Fibroblast of lung (primary cell): ENCODE measurements around the gene RNF152. TPM values are rescaled to one million over a fixed set of nuclear protein-coding genes. Genes with fewer than 3 reads are reported as not detected.
"Not testable (repeated sequence)": the region's sequence is repeated elsewhere in the genome, so short reads cannot be mapped to it uniquely, and the experiment has no call there.

Source experiments
- DNase-seq, 2 donors: peaks; one replicate each; pipeline versions ENCODE4 v3.0.0 to v3.0.0-alpha.2; 2010; ENCODE audit warnings: low read depth in 2 of 2
- H2AFZ ChIP-seq: 2 replicates; pipeline ENCODE4 v1.5.1; 2012; ENCODE audit warnings: low read length, control low read depth, inconsistent platforms
- H3K27ac ChIP-seq: 2 replicates; pipeline ENCODE4 v1.5.1; 2011; ENCODE audit warnings: low read length, control low read depth; ENCODE audit not compliant: insufficient read depth
- H3K27me3 ChIP-seq: 2 replicates; pipeline ENCODE4 v1.5.1; 2011; ENCODE audit warnings: mild to moderate bottlenecking, low read length; ENCODE audit not compliant: control insufficient read depth, insufficient read depth
- H3K36me3 ChIP-seq: 2 replicates; pipeline ENCODE4 v1.5.1; 2011; ENCODE audit warnings: low read length; ENCODE audit not compliant: control insufficient read depth, insufficient read depth
- H3K4me1 ChIP-seq: 2 replicates; pipeline ENCODE4 v1.5.1; 2011; ENCODE audit warnings: low read length; ENCODE audit not compliant: control insufficient read depth, insufficient read depth; ENCODE audit errors: extremely low read depth
- H3K4me2 ChIP-seq: 2 replicates; pipeline ENCODE4 v1.5.1; 2011; ENCODE audit warnings: low read length, control low read depth; ENCODE audit not compliant: insufficient read depth; ENCODE audit errors: extremely low read depth
- H3K4me3 ChIP-seq, 4 experiments: fragments of 200-600 bp in 1 of 4; sonication (generic) in 1 of 4; replicated peaks in 1 of 4; 2 replicates each; pipeline ENCODE4 v1.5.1; 2011 to 2016; ENCODE audit warnings: low read length in 4 of 4, low read depth in 3 of 4, mild to moderate bottlenecking in 3 of 4, control low read depth in 2 of 4, inconsistent platforms in 1 of 4, mixed read lengths in 1 of 4; ENCODE audit not compliant: insufficient read depth in 1 of 4; ENCODE audit errors: control extremely low read depth in 1 of 4
- H3K79me2 ChIP-seq: 2 replicates; pipeline ENCODE4 v1.5.1; 2012; ENCODE audit warnings: mild to moderate bottlenecking, low read length, inconsistent platforms; ENCODE audit not compliant: control insufficient read depth, insufficient read depth
- H3K9ac ChIP-seq: 2 replicates; pipeline ENCODE4 v1.5.1; 2011; ENCODE audit warnings: mild to moderate bottlenecking, low read length, control low read depth; ENCODE audit not compliant: insufficient read depth
- H3K9me3 ChIP-seq: 2 replicates; pipeline ENCODE4 v1.5.1; 2012; ENCODE audit warnings: low read depth, low read length; ENCODE audit not compliant: control insufficient read depth, insufficient read depth
- H4K20me1 ChIP-seq: 2 replicates; pipeline ENCODE4 v1.5.1; 2011; ENCODE audit warnings: low read length; ENCODE audit not compliant: control insufficient read depth, insufficient read depth; ENCODE audit errors: extremely low read depth
- CTCF ChIP-seq, 2 donors: IDR thresholded peaks in 1 of 2; conservative IDR thresholded peaks in 1 of 2; 1 replicate in 1 of 2; 2 replicates in 1 of 2; pipeline ENCODE4 v1.5.1; 2011 to 2012; ENCODE audit warnings: low read length in 2 of 2, control low read depth in 1 of 2, inconsistent platforms in 1 of 2, low read depth in 1 of 2, mild to moderate bottlenecking in 1 of 2
- EZH2 ChIP-seq: IDR thresholded peaks from 2 replicates; pipeline ENCODE4 v1.5.1; 2012; ENCODE audit warnings: low read length, control low read depth, mild to moderate bottlenecking; ENCODE audit errors: missing control alignments
- polyA plus RNA-seq, 2 donors: library from polyadenylated mRNA; depleted of rRNA in 1 of 2; stranded (reverse) in 1 of 2; unstranded in 1 of 2; fragments of >200 nt; gene quantifications; 2 replicates each; pipeline ENCODE4 v1.2.1, GENCODE V29; 2011 to 2012; ENCODE audit warnings: missing spikeins in 1 of 2
- total RNA-seq: library from RNA; depleted of rRNA; stranded (reverse); fragments of >200 nt; gene quantifications from 2 replicates; pipeline ENCODE4 v1.2.1, GENCODE V29; 2014

The RNF152 gene
- total and polyA plus RNA-seq, 2 donors (not counting 1 experiment from before 2014, with no cell fraction given): 20.0 to 24.4 TPM

- H3K4me1 ChIP-seq: no peaks in the 10 kb centered on the region
- H3K27ac ChIP-seq: no peak overlapping the region
- H3K36me3 ChIP-seq: no peaks in the 10 kb centered on the region
- no peaks in the 10 kb centered on the region for H3K27me3 ChIP-seq
- H3K9me3 ChIP-seq: no peaks in the 10 kb centered on the region
- H3K4me2 ChIP-seq: no peak overlapping the region
- H3K4me3 ChIP-seq: no peak overlapping the region
- no peak overlapping the region for H2AFZ ChIP-seq
- no peak for TF ChIP-seq CTCF (conservative IDR thresholded peaks at IDR 0.05 in 1 of 2, IDR thresholded peaks at IDR 0.05 in 1 of 2; ENCODE audit: low read depth in 1 of 2, low read length in 2 of 2)
- TF ChIP-seq EZH2: no peak
- H3K79me2 ChIP-seq: no peaks in the 10 kb centered on the region
- H4K20me1 ChIP-seq: no peaks in the 10 kb centered on the region
- no peak for DNase-seq
- no peak overlapping the region for H3K9ac ChIP-seq
These were observed 101.8 kb downstream of the RNF152 start for GRCh38 chr18:61791031-61791430.

- H2AFZ ChIP-seq, H3K36me3 ChIP-seq, H3K79me2 ChIP-seq, H3K27me3 ChIP-seq, H3K9ac ChIP-seq, H3K4me1 ChIP-seq, H4K20me1 ChIP-seq, H3K4me2 ChIP-seq, H3K27ac ChIP-seq, H3K9me3 ChIP-seq, H3K4me3 ChIP-seq, DNase-seq: not testable (repeated sequence)
These were observed 105.7 kb downstream of the RNF152 start for GRCh38 chr18:61787011-61787670.

- no peak overlapping the region for H3K4me3 ChIP-seq
- no peak overlapping the region for H2AFZ ChIP-seq
- no peak overlapping the region for H3K27ac ChIP-seq
- TF ChIP-seq EZH2 (no peak), CTCF (conservative IDR thresholded peaks at IDR 0.05 in 1 of 2, IDR thresholded peaks at IDR 0.05 in 1 of 2; ENCODE audit: low read depth in 1 of 2, low read length in 2 of 2) (no peak)
- H3K36me3 ChIP-seq: no peaks in the 10 kb centered on the region
- peak in 1 of 2 donors; percentile 56 for DNase-seq
- no peaks in the 10 kb centered on the region for H4K20me1 ChIP-seq
- no peaks in the 10 kb centered on the region for H3K79me2 ChIP-seq
- no peaks in the 10 kb centered on the region for H3K4me1 ChIP-seq
- no peaks in the 10 kb centered on the region for H3K27me3 ChIP-seq
- H3K4me2 ChIP-seq: no peak overlapping the region
- H3K9me3 ChIP-seq: no peaks in the 10 kb centered on the region
- no peak overlapping the region for H3K9ac ChIP-seq
These were observed 107.2 kb downstream of the RNF152 start for GRCh38 chr18:61785588-61785987.
